Measurements from ENCODE around the gene TTLL11.

GRCh38 chr9:121786543-121786948 is 306.6 kb downstream of the TTLL11 start:
- no peak for TF ChIP-seq POLR2A (IDR thresholded peaks at IDR 0.05)
- TF ChIP-seq CTCF (IDR thresholded peaks at IDR 0.05), result no peak
